HG03457 (cell line): ENCODE data around the gene PTGR2.
A peak's percentile ranks its signal among the peaks of the same experiment; 100 is the strongest.
"Not testable (repeated sequence)": the region's sequence is repeated elsewhere in the genome, so short reads cannot be mapped to it uniquely, and the experiment has no call there.

ENCODE experiments used
- ATAC-seq: cut with Tn5 transposase; IDR thresholded peaks from one replicate; pipeline ENCODE4 v1.9.1; 2021; ENCODE audit warnings: moderate number of reproducible peaks; ENCODE audit not compliant: unreplicated experiment

Gene PTGR2

GRCh38 chr14:73851567-73852382 is at the start of gene PTGR2:
TSS of gene PTGR2 (plus strand) at chr14:73851831. CDS start at chr14:73858863, 7,032 bp downstream.
- ATAC-seq, result peak; percentile 82

GRCh38 chr14:73802431-73803188 is 49.0 kb upstream of the PTGR2 start:
- no peak for ATAC-seq

GRCh38 chr14:73804636-73805035 is 47.0 kb upstream of the PTGR2 start:
- ATAC-seq, result no peak

- no peak for ATAC-seq
These were observed 44.2 kb upstream of the PTGR2 start for GRCh38 chr14:73807457-73807856.

- no peak for ATAC-seq
These were observed 42.2 kb upstream of the PTGR2 start for GRCh38 chr14:73809391-73809790.

- no peak for ATAC-seq
These were observed 41.0 kb upstream of the PTGR2 start for GRCh38 chr14:73810478-73811163.

GRCh38 chr14:73811164-73811503 is 40.5 kb upstream of the PTGR2 start:
- no peak for ATAC-seq

- no peak for ATAC-seq
These were observed 37.5 kb upstream of the PTGR2 start for GRCh38 chr14:73814153-73814552.

GRCh38 chr14:73815849-73816248 is 35.8 kb upstream of the PTGR2 start:
- no peak for ATAC-seq

- no peak for ATAC-seq
These were observed 35.2 kb upstream of the PTGR2 start for GRCh38 chr14:73816393-73816816.

- ATAC-seq, result no peak
These were observed 34.5 kb upstream of the PTGR2 start for GRCh38 chr14:73817020-73817655.

GRCh38 chr14:73818821-73819220 is 32.8 kb upstream of the PTGR2 start:
- ATAC-seq, result no peak

- ATAC-seq, result no peak
These were observed 31.0 kb upstream of the PTGR2 start for GRCh38 chr14:73820631-73821030.

- ATAC-seq, result no peak
These were observed 28.2 kb upstream of the PTGR2 start for GRCh38 chr14:73823339-73823885.

- ATAC-seq, result no peak
These were observed 27.5 kb upstream of the PTGR2 start for GRCh38 chr14:73824127-73824526.

- no peak for ATAC-seq
These were observed 27.1 kb upstream of the PTGR2 start for GRCh38 chr14:73824536-73824935.

GRCh38 chr14:73825551-73826188 is 26.0 kb upstream of the PTGR2 start:
- no peak for ATAC-seq

- not testable (repeated sequence) for ATAC-seq
These were observed 24.4 kb upstream of the PTGR2 start for GRCh38 chr14:73827190-73827589.

- no peak for ATAC-seq
These were observed 22.6 kb upstream of the PTGR2 start for GRCh38 chr14:73829071-73829470.
